Measurements from ENCODE around the gene TTC7B.
"Not testable (repeated sequence)": the region's sequence is repeated elsewhere in the genome, so short reads cannot be mapped to it uniquely, and the experiment has no call there.

DNA sequence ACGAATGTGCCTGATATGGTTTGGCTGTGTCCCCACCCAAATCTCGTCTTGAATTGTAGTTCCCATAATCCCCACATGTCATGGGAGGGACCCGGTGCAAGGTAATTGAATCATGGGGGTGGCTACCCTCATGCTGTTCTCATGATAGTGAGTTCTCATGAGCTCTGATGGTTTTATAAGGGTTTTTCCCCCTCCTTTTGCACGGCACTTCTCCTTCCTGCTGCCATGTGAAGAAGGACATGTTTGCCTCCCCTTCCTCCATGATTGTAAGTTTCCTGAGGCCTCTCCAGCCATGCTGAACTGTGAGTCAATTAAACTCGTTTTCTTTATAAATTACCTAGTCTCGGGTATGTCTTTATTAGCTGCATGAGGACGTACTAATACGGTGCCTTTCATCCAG, 289.7 kb downstream of the TTC7B start:
- not testable (repeated sequence) for TF ChIP-seq POLR2A, POLR2AphosphoS5 (IDR thresholded peaks at IDR 0.05)
- TF ChIP-seq, protein P1, sequence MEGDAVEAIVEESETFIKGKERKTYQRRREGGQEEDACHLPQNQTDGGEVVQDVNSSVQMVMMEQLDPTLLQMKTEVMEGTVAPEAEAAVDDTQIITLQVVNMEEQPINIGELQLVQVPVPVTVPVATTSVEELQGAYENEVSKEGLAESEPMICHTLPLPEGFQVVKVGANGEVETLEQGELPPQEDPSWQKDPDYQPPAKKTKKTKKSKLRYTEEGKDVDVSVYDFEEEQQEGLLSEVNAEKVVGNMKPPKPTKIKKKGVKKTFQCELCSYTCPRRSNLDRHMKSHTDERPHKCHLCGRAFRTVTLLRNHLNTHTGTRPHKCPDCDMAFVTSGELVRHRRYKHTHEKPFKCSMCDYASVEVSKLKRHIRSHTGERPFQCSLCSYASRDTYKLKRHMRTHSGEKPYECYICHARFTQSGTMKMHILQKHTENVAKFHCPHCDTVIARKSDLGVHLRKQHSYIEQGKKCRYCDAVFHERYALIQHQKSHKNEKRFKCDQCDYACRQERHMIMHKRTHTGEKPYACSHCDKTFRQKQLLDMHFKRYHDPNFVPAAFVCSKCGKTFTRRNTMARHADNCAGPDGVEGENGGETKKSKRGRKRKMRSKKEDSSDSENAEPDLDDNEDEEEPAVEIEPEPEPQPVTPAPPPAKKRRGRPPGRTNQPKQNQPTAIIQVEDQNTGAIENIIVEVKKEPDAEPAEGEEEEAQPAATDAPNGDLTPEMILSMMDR (IDR thresholded peaks at IDR 0.05) = not testable (repeated sequence)

Measured in prostate gland (tissue), 2 donors.